Liver (tissue), 9 donors: ENCODE data around the gene PCED1B. TPM values are rescaled to one million over a fixed set of nuclear protein-coding genes. Genes with fewer than 3 reads are reported as not detected.

Source experiments
- DNase-seq: peaks from one replicate; pipeline ENCODE4 v3.0.0-alpha.2; 2017; ENCODE audit warnings: low spot score
- H3K27ac ChIP-seq, 2 donors: one replicate each; pipeline ENCODE4 v1.7.0; 2013; ENCODE audit warnings: inconsistent platforms in 2 of 2, low read length in 2 of 2, control low read depth in 1 of 2, low read depth in 1 of 2, mild to moderate bottlenecking in 1 of 2
- H3K27me3 ChIP-seq, 4 donors: one replicate each; pipeline versions ENCODE4 v1.6.1 to v1.7.0; 2013; ENCODE audit warnings: low read length in 3 of 4, inconsistent platforms in 1 of 4, mild to moderate bottlenecking in 1 of 4, moderate library complexity in 1 of 4; ENCODE audit not compliant: control insufficient read depth in 4 of 4, insufficient read depth in 4 of 4
- H3K36me3 ChIP-seq, 4 donors: one replicate each; pipeline versions ENCODE4 v1.6.1 to v1.7.0; 2013; ENCODE audit warnings: low read length in 3 of 4, mild to moderate bottlenecking in 3 of 4, low read depth in 1 of 4, moderate library complexity in 1 of 4; ENCODE audit not compliant: control insufficient read depth in 4 of 4, insufficient read depth in 3 of 4
- H3K4me1 ChIP-seq, 4 donors: one replicate each; pipeline versions ENCODE4 v1.6.1 to v1.7.0; 2013; ENCODE audit warnings: low read length in 3 of 4, mild to moderate bottlenecking in 3 of 4, moderate library complexity in 1 of 4; ENCODE audit not compliant: control insufficient read depth in 4 of 4, insufficient read depth in 4 of 4
- H3K4me3 ChIP-seq, 3 donors: one replicate each; pipeline versions ENCODE4 v1.6.1 to v1.7.0; 2013; ENCODE audit warnings: low read length in 3 of 3, control low read depth in 1 of 3, low read depth in 1 of 3, mild to moderate bottlenecking in 1 of 3
- H3K9ac ChIP-seq, 2 donors: one replicate each; pipeline ENCODE4 v1.7.0; 2013; ENCODE audit warnings: low read length in 2 of 2, mild to moderate bottlenecking in 2 of 2, moderate library complexity in 2 of 2, control low read depth in 1 of 2, low read depth in 1 of 2
- H3K9me3 ChIP-seq, 4 donors: one replicate each; pipeline versions ENCODE4 v1.6.1 to v1.7.0; 2013; ENCODE audit warnings: low read length in 3 of 4; ENCODE audit not compliant: control insufficient read depth in 4 of 4
- CTCF ChIP-seq: fragments of 150-350 bp; IDR thresholded peaks from 2 replicates; pipeline ENCODE4 v1.5.1; 2017; ENCODE audit warnings: improper control_type of control experiment, low read depth, low read length; ENCODE audit not compliant: missing input control
- EGR1 ChIP-seq, 2 donors: IDR thresholded peaks; 2 replicates each; pipeline ENCODE4 v1.6.1; 2016 to 2018; ENCODE audit warnings: antibody characterized with exemption in 2 of 2, low read depth in 2 of 2
- FOXA1 ChIP-seq: IDR thresholded peaks from 2 replicates; pipeline ENCODE4 v1.6.1; 2016; ENCODE audit warnings: antibody characterized with exemption
- FOXA2 ChIP-seq: IDR thresholded peaks from 2 replicates; pipeline ENCODE4 v1.6.1; 2016; ENCODE audit warnings: antibody characterized with exemption
- GABPA ChIP-seq, 2 donors: IDR thresholded peaks in 1 of 2; conservative IDR thresholded peaks in 1 of 2; 2 replicates each; pipeline ENCODE4 v1.6.1; 2016; ENCODE audit warnings: antibody characterized with exemption in 2 of 2, mild to moderate bottlenecking in 1 of 2, moderate library complexity in 1 of 2
- HNF4A ChIP-seq, 2 donors: conservative IDR thresholded peaks; 2 replicates each; pipeline ENCODE4 v1.6.1; 2016; ENCODE audit warnings: antibody characterized with exemption in 2 of 2, mild to moderate bottlenecking in 2 of 2
- HNF4G ChIP-seq: IDR thresholded peaks from 2 replicates; pipeline ENCODE4 v1.6.1; 2016; ENCODE audit warnings: antibody characterized with exemption
- JUND ChIP-seq, 2 donors: IDR thresholded peaks; 2 replicates each; pipeline ENCODE4 v1.6.1; 2016; ENCODE audit warnings: antibody characterized with exemption in 2 of 2
- NR2F2 ChIP-seq: IDR thresholded peaks from 2 replicates; pipeline ENCODE4 v1.6.1; 2016; ENCODE audit warnings: antibody characterized with exemption
- RAD21 ChIP-seq, 2 donors: IDR thresholded peaks; 2 replicates each; pipeline ENCODE4 v1.6.1; 2016; ENCODE audit warnings: antibody characterized with exemption in 2 of 2, mild to moderate bottlenecking in 2 of 2
- RXRA ChIP-seq, 2 donors: IDR thresholded peaks; 2 replicates each; pipeline ENCODE4 v1.6.1; 2017 to 2018; ENCODE audit warnings: antibody characterized with exemption in 2 of 2, mild to moderate bottlenecking in 1 of 2
- SP1 ChIP-seq: IDR thresholded peaks from 2 replicates; pipeline ENCODE4 v1.6.1; 2018; ENCODE audit warnings: antibody characterized with exemption, mild to moderate bottlenecking
- TAF1 ChIP-seq: conservative IDR thresholded peaks from 2 replicates; pipeline ENCODE4 v1.6.1; 2016; ENCODE audit warnings: antibody characterized with exemption, mild to moderate bottlenecking
- YY1 ChIP-seq: IDR thresholded peaks from 2 replicates; pipeline ENCODE4 v1.6.1; 2016; ENCODE audit warnings: antibody characterized with exemption, mild to moderate bottlenecking
- WGBS: extraction: QIAGEN DNeasy Blood & Tissue Kit; methylation state at CpG from one replicate; pipeline ENCODE4 v1.1.7; 2013; 5-methylcytosine and 5-hydroxymethylcytosine counted together
- polyA plus RNA-seq, 2 donors: library from polyadenylated mRNA; stranded (reverse) in 1 of 2; unstranded in 1 of 2; fragments of 200-250 nt in 1 of 2; fragments of >200 nt in 1 of 2; fragmentation: Nextera tagmentation in 1 of 2; extraction: Ambion mirVana in 1 of 2; gene quantifications; one replicate each; pipeline versions ENCODE4 v1.2.1 to v1.2.3, GENCODE V29; 2013 to 2015
- total RNA-seq, 2 donors: library from RNA; depleted of rRNA; stranded (reverse); fragments of >200 nt; gene quantifications; one replicate each; pipeline ENCODE4 v1.2.3, GENCODE V29; 2014
- TF ChIP-seq, protein P1 (sequence below): IDR thresholded peaks from 2 replicates; pipeline ENCODE4 v1.6.1; 2016; ENCODE audit warnings: antibody characterized with exemption, mild to moderate bottlenecking
- TF ChIP-seq, protein P2 (sequence below): IDR thresholded peaks from 2 replicates; pipeline ENCODE4 v1.6.1; 2016; ENCODE audit warnings: antibody characterized with exemption
- TF ChIP-seq, protein P3 (sequence below): IDR thresholded peaks from 2 replicates; pipeline ENCODE4 v1.6.1; 2016; ENCODE audit warnings: antibody characterized with exemption
- donor health status: healthy.
- donor health status: healthy.
- donor health status: healthy.
- donor health status: healthy.
- donor health status: healthy.

The PCED1B gene
- total and polyA plus RNA-seq, 4 donors = 0.51 to 1.8 (median 1.1) TPM

DNA sequence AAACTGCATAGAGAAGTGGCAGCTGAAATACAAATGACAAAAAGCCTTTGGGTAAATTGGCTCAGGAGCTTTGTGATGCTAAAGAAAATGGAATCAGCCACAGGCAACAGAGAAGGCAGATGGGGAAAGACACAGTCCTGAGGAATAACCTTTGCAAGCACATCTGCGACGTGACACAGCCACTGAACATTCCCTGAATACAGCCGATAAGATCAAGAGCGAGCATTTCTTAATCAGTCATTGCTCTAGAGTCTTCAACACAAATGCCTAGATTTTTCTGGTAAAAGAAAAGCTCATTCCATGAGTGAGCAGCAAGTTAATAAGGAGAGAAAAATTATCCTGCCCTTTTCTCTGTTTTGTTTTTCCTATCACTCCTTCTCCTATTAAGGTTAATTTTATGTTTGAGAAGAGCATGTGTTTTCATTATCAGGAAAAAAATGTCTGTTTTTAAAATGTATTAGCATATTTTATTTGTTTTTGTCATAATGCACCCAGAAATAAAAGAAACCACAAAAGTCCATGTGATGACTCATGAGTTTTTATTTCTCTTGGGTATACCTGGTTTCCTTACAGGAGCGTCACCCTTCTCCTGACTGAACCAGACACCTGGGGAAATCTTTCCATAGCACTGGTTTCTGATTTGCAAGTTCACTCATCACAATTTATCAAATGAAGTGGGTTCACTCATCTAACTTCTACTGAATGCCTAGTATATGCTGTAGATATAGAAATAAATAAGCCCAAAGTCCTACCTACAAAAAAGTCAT is 45.4 kb upstream of the PCED1B start:
- Histone ChIP-seq H3K9ac (no peak overlapping the region), H3K4me1 (peaks cover 0 to 17% (median 8%) of the 10 kb centered on the region in 4 donors), H3K27ac (no peak overlapping the region), H3K4me3 (no peak overlapping the region), H3K9me3 (no peaks in the 10 kb centered on the region), H3K27me3 (no peaks in the 10 kb centered on the region), H3K36me3 (no peaks in the 10 kb centered on the region)
- DNase-seq = no peak
- 92% methylated on average over 5 of the region's 5 CpGs for WGBS
- no peak for TF ChIP-seq NR2F2
- TF ChIP-seq RAD21 (IDR thresholded peaks at IDR 0.05) = no peak
- TF ChIP-seq, protein P1, sequence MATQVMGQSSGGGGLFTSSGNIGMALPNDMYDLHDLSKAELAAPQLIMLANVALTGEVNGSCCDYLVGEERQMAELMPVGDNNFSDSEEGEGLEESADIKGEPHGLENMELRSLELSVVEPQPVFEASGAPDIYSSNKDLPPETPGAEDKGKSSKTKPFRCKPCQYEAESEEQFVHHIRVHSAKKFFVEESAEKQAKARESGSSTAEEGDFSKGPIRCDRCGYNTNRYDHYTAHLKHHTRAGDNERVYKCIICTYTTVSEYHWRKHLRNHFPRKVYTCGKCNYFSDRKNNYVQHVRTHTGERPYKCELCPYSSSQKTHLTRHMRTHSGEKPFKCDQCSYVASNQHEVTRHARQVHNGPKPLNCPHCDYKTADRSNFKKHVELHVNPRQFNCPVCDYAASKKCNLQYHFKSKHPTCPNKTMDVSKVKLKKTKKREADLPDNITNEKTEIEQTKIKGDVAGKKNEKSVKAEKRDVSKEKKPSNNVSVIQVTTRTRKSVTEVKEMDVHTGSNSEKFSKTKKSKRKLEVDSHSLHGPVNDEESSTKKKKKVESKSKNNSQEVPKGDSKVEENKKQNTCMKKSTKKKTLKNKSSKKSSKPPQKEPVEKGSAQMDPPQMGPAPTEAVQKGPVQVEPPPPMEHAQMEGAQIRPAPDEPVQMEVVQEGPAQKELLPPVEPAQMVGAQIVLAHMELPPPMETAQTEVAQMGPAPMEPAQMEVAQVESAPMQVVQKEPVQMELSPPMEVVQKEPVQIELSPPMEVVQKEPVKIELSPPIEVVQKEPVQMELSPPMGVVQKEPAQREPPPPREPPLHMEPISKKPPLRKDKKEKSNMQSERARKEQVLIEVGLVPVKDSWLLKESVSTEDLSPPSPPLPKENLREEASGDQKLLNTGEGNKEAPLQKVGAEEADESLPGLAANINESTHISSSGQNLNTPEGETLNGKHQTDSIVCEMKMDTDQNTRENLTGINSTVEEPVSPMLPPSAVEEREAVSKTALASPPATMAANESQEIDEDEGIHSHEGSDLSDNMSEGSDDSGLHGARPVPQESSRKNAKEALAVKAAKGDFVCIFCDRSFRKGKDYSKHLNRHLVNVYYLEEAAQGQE = no peak
- TF ChIP-seq HNF4G = no peak
- no peak for TF ChIP-seq JUND (IDR thresholded peaks at IDR 0.05)
- no peak for TF ChIP-seq FOXA2
- TF ChIP-seq, protein P2, sequence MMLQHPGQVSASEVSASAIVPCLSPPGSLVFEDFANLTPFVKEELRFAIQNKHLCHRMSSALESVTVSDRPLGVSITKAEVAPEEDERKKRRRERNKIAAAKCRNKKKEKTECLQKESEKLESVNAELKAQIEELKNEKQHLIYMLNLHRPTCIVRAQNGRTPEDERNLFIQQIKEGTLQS = no peak
- no peak for TF ChIP-seq GABPA (IDR thresholded peaks at IDR 0.05 in 1 of 2, conservative IDR thresholded peaks at IDR 0.05 in 1 of 2)
- TF ChIP-seq HNF4A (conservative IDR thresholded peaks at IDR 0.05) = no peak
- no peak for TF ChIP-seq FOXA1
- TF ChIP-seq, protein P3, sequence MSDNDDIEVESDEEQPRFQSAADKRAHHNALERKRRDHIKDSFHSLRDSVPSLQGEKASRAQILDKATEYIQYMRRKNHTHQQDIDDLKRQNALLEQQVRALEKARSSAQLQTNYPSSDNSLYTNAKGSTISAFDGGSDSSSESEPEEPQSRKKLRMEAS = no peak
- no peak for TF ChIP-seq CTCF
- no peak for TF ChIP-seq TAF1
- TF ChIP-seq YY1 = no peak
- TF ChIP-seq SP1 = no peak
- TF ChIP-seq RXRA (IDR thresholded peaks at IDR 0.05) = no peak
- no peak for TF ChIP-seq EGR1 (IDR thresholded peaks at IDR 0.05; ENCODE audit: low read depth in 2 of 2)

DNA sequence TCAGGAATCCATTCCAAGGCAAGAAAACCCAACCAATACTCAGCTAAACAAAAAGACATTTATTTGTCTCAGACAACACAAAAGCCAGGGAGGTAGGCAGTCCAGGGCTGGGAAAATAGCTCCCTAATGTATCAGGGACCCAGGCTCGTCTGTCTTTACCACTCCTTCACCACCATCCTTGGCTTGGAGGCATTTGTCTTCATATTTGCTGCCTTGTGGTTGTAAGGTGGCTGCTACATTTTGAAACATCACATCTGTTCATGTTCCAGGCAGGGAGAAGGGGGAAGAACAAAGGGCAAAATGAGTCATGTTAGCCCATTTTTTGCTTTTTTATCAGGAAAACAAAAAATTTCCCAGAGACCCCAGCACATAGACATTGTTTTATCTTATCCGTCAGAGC is 44.8 kb upstream of the PCED1B start:
- Histone ChIP-seq H3K27me3 (no peaks in the 10 kb centered on the region), H3K36me3 (no peaks in the 10 kb centered on the region), H3K9me3 (no peaks in the 10 kb centered on the region), H3K9ac (no peak overlapping the region), H3K27ac (no peak overlapping the region), H3K4me1 (peaks cover 0 to 17% (median 8%) of the 10 kb centered on the region in 4 donors), H3K4me3 (no peak overlapping the region)
- no peak for TF ChIP-seq CTCF
- 93% methylated on average over 2 of the region's 2 CpGs for WGBS
- no peak for DNase-seq
